IgD-negative memory B cell (primary cell): ENCODE data around the gene KASH5. TPM values are rescaled to one million over a fixed set of nuclear protein-coding genes. Genes with fewer than 3 reads are reported as not detected.
"Not testable (repeated sequence)": the region's sequence is repeated elsewhere in the genome, so short reads cannot be mapped to it uniquely, and the experiment has no call there.

ENCODE experiments used
- H3K27ac Mint-ChIP-seq, 3 donors: one replicate each; pipeline ENCODE4 v1.8.0; 2020 to 2022; ENCODE audit warnings: mild to moderate bottlenecking in 3 of 3, mixed read lengths in 3 of 3, moderate library complexity in 1 of 3
- H3K27me3 Mint-ChIP-seq: one replicate; pipeline ENCODE4 v1.8.0; 2021; ENCODE audit warnings: mixed read lengths
- H3K36me3 Mint-ChIP-seq: one replicate; pipeline ENCODE4 v1.8.0; 2020; ENCODE audit warnings: mild to moderate bottlenecking, mixed read lengths
- H3K4me1 Mint-ChIP-seq, 3 donors: one replicate each; pipeline ENCODE4 v1.8.0; 2020 to 2022; ENCODE audit warnings: mixed read lengths in 3 of 3, mild to moderate bottlenecking in 1 of 3
- H3K4me3 Mint-ChIP-seq, 4 donors: one replicate each; pipeline ENCODE4 v1.8.0; 2020 to 2022; ENCODE audit warnings: mild to moderate bottlenecking in 4 of 4, mixed read lengths in 4 of 4, moderate library complexity in 3 of 4
- H3K9me3 Mint-ChIP-seq, 3 donors: one replicate each; pipeline ENCODE4 v1.8.0; 2020 to 2021; ENCODE audit warnings: mixed read lengths in 3 of 3, mild to moderate bottlenecking in 1 of 3
- polyA plus RNA-seq: library from polyadenylated mRNA; unstranded; fragments of 300-500 nt; fragmentation: Illumina TruSeq; gene quantifications from one replicate; pipeline ENCODE4 v1.2.3, GENCODE V29; 2021

Gene KASH5
- polyA plus RNA-seq, 1 donor from 2014 or later = not detected

DNA sequence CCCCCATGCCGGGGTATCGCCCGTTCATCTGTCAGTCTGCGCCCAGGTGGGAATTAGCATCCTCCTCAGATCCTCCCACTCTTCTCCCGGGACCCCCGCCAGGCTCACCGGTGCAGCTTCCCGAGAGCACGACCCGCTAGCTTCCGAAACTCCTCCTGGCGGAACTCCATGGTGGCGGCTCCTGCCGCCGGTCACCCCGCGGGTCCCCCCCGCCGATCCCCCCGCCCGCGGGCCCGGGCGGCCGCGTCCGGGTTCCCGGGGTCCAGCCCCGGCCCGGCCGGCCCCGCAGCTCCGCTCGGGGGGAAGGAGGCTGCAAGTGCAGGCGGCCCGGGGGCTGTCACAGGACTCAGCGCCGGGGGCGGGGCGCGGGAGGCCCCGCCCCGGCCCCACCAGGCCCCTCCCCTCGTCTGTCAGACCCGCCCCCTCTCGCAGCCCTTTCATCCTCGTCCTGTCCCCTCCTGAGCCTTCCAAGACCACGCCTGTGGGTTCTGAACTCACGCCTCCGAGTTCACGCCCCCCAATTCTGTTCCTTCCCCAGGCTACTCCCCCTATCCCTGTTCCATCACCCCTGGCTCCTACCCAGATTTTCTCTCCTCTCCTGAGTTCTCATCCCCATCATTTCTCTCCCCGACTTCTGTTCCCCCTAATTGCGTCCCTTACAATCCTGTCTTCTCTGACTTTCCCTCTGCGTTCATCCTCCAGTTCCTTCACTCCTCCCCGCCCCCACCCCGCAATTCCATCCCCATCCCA, 53.3 kb downstream of the KASH5 start, which contains the start of gene SLC17A7:
TSS of gene SLC17A7 (minus strand) at position 318 of the 750 bp plus-strand sequence. CDS start at position 170, 148 bp downstream.
- H3K27me3 Mint-ChIP-seq = peaks cover 53% of the 10 kb centered on the region
- H3K9me3 Mint-ChIP-seq = no peaks in the 10 kb centered on the region
- H3K27ac Mint-ChIP-seq = peak within 1 kb of the TSS; percentile 59 to 86 (median 78)
- H3K36me3 Mint-ChIP-seq = peaks cover 2% of the 10 kb centered on the region
- peak within 1 kb of the TSS; percentile 80 to 96 (median 90) for H3K4me3 Mint-ChIP-seq
- peaks cover 11 to 25% (median 19%) of the 10 kb centered on the region in 3 donors for H3K4me1 Mint-ChIP-seq

DNA sequence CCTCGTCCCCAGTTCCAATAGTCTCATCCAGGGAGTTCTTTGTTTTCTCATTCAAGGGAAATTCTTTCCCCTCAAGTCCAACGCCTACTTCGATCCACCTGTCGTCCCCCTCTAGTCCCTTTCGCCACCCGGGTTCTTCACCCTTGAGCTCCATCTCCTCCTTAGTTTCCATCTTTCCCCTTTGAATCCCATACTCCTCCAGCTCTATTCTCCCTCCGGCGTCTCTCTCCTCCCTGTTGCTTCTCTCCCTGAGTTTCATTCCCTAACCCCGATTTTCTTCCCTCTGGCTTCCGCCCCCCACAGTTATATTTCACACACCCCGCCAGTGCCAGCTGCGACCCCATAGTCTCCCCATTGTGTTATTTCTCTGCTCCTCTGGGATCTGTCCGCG, 53.9 kb downstream of the KASH5 start:
- H3K4me3 Mint-ChIP-seq = peak overlapping the region; percentile 44 to 96 (median 88)
- H3K9me3 Mint-ChIP-seq = no peaks in the 10 kb centered on the region
- peaks cover 2% of the 10 kb centered on the region for H3K36me3 Mint-ChIP-seq
- peak overlapping the region in 2 of 3 donors; percentile 59 to 86 for H3K27ac Mint-ChIP-seq
- H3K27me3 Mint-ChIP-seq = peaks cover 47% of the 10 kb centered on the region
- peaks cover 11 to 25% (median 18%) of the 10 kb centered on the region in 3 donors for H3K4me1 Mint-ChIP-seq

DNA sequence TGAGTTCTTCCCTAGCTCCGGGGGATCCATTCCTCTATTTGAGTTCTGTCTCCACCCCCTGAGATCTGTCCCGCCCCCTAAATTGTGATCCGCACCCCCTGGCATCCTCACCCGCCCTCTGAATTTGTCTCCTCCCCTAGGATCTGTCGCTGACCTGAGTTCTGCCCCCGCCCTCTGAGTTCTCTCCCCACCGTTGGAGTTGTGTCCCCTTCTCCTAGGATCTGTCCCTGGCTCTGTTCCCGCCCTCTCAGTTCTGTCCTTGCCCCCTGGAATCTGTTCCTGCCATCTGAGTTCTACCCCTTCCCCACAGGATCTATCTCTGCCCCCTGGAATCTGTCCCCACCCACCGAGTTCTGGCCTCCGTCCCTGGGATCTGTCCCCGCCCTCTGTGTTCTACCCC, 54.3 kb downstream of the KASH5 start:
- H3K27ac Mint-ChIP-seq = peak overlapping the region in 2 of 3 donors; percentile 59 to 86
- peak overlapping the region; percentile 80 to 96 (median 90) for H3K4me3 Mint-ChIP-seq
- peaks cover 43% of the 10 kb centered on the region for H3K27me3 Mint-ChIP-seq
- no peaks in the 10 kb centered on the region for H3K9me3 Mint-ChIP-seq
- H3K36me3 Mint-ChIP-seq = peaks cover 2% of the 10 kb centered on the region
- peaks cover 11 to 25% (median 18%) of the 10 kb centered on the region in 3 donors for H3K4me1 Mint-ChIP-seq

DNA sequence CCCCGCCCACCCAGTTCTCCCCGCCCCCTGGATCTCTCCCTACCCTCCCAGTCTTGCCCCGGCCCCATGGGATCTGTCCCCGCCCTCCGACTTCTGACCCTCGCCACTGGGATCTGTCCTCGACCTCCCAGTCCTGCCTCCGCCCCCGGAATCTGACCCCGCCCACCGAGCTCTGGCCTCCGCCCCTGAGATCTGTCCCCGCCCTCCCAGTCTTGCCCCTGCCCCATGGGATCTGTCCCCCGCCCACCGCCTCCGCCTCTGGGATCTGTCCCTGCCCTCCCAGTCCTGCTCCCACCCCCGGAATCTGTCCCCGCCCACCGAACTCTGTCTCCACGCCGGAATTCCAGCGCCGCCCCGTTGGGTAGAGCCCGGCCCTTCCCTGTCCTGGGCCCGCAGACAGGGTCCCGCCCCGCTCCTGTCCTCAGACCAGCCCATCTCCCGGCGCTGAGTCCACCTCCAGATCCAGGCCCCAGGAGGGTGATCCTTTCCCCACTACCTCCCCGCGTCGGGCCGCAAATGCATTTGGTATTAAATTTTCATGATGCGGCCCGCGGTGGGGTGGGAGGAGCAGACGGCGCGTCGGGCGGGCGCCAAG, 54.8 kb downstream of the KASH5 start:
- Mint-ChIP-seq H3K4me3 (peak overlapping the region; percentile 80 to 96 (median 90)), H3K27ac (peak overlapping the region; percentile 86 to 97 (median 93)), H3K4me1 (peaks cover 11 to 25% (median 18%) of the 10 kb centered on the region in 3 donors), H3K9me3 (no peaks in the 10 kb centered on the region), H3K27me3 (peaks cover 40% of the 10 kb centered on the region), H3K36me3 (peaks cover 2% of the 10 kb centered on the region)

DNA sequence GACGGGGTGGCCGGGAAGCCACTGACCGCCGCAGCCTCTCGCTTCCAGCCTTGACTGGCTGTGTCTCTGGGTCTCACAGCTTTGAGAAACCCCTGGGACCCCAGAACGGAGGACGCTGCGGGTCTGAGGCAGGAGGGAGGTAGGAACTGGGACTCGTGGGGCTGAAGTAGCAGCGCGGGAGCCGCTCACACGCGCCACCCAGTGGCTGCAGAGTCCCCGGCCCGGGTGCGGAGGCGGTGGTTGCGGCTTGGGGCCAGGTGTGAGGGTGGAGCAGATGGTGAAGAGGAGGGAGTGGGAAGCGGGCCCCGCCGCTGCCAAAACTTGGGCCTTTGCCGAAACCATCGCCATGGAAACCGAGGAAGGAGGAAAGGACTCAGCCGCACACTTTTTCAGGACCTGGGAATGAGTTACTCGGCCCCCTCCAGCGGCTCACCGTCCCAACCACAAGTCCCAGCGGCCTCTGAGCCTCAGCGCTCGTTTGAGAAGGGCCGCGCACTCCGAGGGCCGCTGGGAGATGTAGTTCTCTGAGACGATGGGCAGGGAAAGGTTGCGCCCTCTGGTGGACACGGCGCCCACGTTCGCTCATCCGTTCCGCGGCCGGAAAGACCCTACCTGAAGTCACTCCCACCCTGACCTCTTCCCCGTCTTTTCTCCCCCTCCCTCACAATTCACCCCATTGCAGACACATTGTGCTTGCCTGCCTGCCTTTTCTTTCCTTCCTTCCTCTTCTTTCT, 55.5 kb downstream of the KASH5 start:
- Mint-ChIP-seq H3K4me3 (peak overlapping the region; percentile 80 to 96 (median 90)), H3K4me1 (peaks cover 8 to 23% (median 20%) of the 10 kb centered on the region in 3 donors), H3K9me3 (no peaks in the 10 kb centered on the region), H3K36me3 (peaks cover 2% of the 10 kb centered on the region), H3K27ac (peak overlapping the region; percentile 86 to 97 (median 93)), H3K27me3 (peaks cover 34% of the 10 kb centered on the region)

DNA sequence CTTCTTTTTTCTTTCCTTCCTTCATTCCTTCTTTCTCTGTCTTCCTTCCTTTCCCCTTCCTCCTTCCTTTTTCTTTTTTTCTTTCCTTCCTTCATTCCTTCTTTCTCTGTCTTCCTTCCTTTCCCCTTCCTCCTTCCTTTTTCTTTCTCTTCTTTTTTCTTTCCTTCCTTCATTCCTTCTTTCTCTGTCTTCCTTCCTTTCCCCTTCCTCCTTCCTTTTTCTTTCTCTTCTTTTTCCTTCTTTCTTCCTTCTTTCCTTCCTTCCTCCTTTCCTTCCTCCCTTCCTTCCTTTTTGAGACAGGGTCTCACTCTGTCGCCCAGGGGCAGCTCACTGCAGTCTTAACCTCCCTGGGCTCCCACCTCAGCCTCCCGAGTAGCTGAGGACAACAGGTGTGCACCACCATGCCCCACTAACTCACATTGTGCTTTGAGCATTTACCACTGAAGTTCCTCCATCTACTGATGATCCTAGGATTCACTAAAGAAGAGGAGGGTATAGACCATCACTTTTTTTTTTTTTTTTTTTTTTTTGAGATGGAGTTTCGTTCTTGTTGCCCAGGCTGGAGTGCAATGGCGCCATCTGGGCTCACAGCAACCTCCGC, 56.2 kb downstream of the KASH5 start:
- peak overlapping the region in 2 of 3 donors; percentile 86 to 97 for H3K27ac Mint-ChIP-seq
- peaks cover 27% of the 10 kb centered on the region for H3K27me3 Mint-ChIP-seq
- peak overlapping the region in 3 of 4 donors; percentile 80 to 96 (median 95) for H3K4me3 Mint-ChIP-seq
- H3K36me3 Mint-ChIP-seq, H3K9me3 Mint-ChIP-seq: not testable (repeated sequence)
- H3K4me1 Mint-ChIP-seq = peaks cover 5 to 26% (median 22%) of the 10 kb centered on the region in 3 donors

DNA sequence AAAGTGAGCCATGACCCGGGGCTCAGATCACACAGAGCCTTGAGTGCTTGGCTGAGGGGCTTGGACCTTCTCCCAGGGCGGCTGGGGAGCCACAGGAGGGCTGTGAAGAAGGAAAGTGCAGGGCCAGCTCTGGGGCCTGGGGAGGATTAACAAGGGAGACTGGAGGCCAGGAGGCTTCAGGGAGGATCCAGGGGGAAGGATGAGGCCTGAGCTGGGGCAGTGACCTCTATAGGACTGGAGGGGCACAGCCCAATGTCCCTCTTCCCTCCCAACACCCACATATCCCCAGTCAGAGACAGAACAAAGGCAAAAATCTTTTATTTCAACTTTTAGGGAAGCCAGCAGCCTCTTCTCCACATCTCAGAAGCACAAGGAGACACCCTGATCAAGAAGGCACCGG, 57.9 kb downstream of the KASH5 start:
- H3K4me1 Mint-ChIP-seq = peaks cover 3 to 28% (median 24%) of the 10 kb centered on the region in 3 donors
- peaks cover 2% of the 10 kb centered on the region for H3K36me3 Mint-ChIP-seq
- H3K4me3 Mint-ChIP-seq = peak overlapping the region in 2 of 4 donors; percentile 9 to 65
- H3K27me3 Mint-ChIP-seq = peaks cover 10% of the 10 kb centered on the region
- H3K27ac Mint-ChIP-seq = peak overlapping the region in 2 of 3 donors; percentile 86 to 92
- H3K9me3 Mint-ChIP-seq = no peaks in the 10 kb centered on the region

DNA sequence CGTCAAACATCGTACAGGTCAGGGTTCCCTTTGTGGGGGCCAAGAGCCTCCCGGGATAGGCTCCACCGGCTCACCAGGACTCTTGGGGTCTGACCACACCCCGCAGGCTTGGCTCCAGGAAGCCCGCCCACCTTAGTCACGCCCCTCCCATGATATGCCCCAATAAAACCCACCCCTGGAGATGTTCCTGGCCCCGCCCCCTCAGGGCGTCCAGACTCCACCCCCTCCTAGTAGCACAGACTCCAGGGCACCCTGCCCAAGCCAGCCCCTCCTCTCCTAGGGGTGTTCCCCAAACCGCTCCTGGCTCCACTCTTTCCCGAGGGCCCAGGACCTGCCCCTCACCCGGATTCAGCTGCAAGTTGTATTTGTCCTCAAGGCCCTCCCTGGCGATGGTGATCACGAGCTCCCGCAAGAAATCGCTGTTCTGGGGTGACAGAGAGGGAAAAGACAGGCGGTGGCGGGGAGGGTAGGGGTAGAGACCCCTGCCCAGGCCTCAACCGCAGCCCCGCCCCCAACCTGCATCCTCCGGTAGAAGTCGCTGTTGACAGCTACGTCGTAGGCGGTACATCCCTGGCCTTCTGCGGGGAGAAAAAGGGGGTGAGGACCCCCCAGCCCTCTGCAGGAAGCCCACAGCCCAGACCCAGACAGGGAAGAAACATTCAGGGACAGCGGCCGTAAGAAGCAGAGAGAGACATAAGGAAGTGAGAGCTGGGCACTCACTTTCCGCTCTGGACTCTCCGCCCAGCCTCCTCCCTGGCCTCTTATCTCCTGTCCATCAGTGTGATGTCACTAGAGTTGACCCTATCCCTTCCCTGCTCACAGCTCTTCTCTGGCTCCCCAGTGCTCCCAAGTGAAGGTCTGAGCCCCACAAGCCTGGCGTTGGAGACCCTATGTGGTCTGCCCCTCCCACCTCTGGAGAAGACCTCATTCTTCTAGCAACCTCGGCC, 59.7 kb downstream of the KASH5 start:
- Mint-ChIP-seq H3K4me1 (peaks cover 10 to 31% (median 20%) of the 10 kb centered on the region in 3 donors), H3K36me3 (peaks cover 2% of the 10 kb centered on the region), H3K27ac (peak overlapping the region in 2 of 3 donors; percentile 23), H3K9me3 (no peaks in the 10 kb centered on the region), H3K4me3 (peak overlapping the region in 2 of 4 donors; percentile 39 to 54), H3K27me3 (no peaks in the 10 kb centered on the region)

DNA sequence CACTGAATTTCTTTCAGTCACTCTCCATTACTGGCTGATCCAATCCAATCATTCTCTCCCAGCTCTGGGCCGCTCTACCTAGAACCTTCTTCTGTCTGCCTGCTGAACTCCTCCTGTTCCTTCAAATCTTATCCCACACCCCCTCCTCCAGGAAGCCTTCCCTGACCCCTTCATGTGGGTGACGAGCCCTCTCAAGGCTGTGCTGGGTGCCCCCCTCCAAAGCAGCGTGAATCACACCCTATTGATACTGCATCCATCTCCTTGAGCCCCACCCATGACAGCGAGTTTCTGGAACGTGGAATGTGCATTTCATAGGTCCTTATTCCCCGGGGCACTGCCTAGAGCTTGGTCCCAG, 60.4 kb downstream of the KASH5 start:
- Mint-ChIP-seq H3K4me3 (peak overlapping the region in 1 of 4 donors; percentile 54), H3K4me1 (peaks cover 16 to 33% (median 24%) of the 10 kb centered on the region in 3 donors), H3K36me3 (peaks cover 3% of the 10 kb centered on the region), H3K27ac (peak overlapping the region in 2 of 3 donors; percentile 23), H3K9me3 (no peaks in the 10 kb centered on the region), H3K27me3 (no peaks in the 10 kb centered on the region)

DNA sequence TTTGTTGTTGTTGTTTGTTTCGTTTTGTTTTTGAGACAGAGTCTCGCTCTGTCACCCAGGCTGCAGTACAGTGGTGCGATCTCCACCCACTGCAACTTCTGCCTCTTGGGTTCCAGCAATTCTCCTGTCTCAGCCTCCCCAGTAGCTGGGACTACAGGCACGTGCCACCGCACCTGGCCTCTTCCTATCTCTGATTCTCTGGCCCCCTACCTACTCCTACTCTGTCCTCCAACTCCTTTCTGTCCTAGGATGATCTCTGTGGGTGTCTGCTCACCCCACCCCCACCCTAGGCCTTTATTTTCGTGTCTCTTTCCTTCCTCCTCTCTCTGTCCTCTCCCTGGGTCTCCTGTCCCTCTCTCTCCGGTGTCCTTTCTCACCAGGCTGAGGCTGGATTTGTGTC, 62.4 kb downstream of the KASH5 start:
- H3K4me1 Mint-ChIP-seq = peaks cover 19 to 31% (median 19%) of the 10 kb centered on the region in 3 donors
- H3K27ac Mint-ChIP-seq = peak overlapping the region in 1 of 3 donors; percentile 39
- H3K4me3 Mint-ChIP-seq = peak overlapping the region; percentile 88 to 100 (median 94)
- no peaks in the 10 kb centered on the region for H3K9me3 Mint-ChIP-seq
- peaks cover 3% of the 10 kb centered on the region for H3K36me3 Mint-ChIP-seq
- H3K27me3 Mint-ChIP-seq = no peaks in the 10 kb centered on the region

DNA sequence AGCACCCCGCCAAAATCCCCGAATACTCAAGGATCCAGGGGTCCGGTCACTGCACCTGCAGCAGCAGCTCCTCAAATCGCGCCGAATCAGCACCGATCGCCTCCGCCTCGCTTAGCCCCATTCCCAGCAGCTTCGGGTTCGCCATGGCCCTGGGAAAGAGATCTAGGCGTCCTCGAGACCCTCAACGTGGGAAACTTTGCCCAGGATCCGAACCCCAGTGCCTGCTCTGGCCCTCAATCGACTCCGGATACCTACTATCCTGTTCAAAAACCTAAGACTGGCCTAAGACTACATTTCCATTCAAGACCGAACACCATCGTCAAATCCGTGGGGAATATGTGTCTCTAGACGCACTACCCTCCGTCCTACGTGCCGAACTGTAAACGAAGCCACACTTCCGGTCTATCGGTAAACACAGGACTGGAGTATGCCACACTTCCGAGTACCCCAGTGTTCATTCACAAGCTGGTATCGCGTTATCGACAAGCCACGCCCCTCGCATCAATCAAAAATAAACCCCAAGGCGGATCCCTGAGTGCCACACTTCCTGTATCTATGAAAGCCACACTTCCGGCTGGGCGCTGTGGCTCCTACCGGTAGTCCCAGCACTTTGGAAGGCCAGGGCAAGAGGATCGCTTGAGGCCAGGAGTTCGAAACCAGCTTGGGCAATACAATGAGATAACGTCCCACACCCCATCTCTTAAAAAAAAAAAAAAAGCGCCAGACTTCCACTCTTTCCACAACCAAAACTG, 63.6 kb downstream of the KASH5 start, which contains the start of gene PIH1D1:
TSS of gene PIH1D1 (minus strand) at position 385 of the 752 bp plus-strand sequence. CDS start at position 145, 240 bp downstream.
- peak within 1 kb of the TSS; percentile 79 to 100 (median 99) for H3K27ac Mint-ChIP-seq
- H3K9me3 Mint-ChIP-seq = no peaks in the 10 kb centered on the region
- peaks cover 19 to 32% (median 21%) of the 10 kb centered on the region in 3 donors for H3K4me1 Mint-ChIP-seq
- H3K27me3 Mint-ChIP-seq = no peaks in the 10 kb centered on the region
- peak within 1 kb of the TSS; percentile 91 to 100 (median 98) for H3K4me3 Mint-ChIP-seq
- peaks cover 3% of the 10 kb centered on the region for H3K36me3 Mint-ChIP-seq

DNA sequence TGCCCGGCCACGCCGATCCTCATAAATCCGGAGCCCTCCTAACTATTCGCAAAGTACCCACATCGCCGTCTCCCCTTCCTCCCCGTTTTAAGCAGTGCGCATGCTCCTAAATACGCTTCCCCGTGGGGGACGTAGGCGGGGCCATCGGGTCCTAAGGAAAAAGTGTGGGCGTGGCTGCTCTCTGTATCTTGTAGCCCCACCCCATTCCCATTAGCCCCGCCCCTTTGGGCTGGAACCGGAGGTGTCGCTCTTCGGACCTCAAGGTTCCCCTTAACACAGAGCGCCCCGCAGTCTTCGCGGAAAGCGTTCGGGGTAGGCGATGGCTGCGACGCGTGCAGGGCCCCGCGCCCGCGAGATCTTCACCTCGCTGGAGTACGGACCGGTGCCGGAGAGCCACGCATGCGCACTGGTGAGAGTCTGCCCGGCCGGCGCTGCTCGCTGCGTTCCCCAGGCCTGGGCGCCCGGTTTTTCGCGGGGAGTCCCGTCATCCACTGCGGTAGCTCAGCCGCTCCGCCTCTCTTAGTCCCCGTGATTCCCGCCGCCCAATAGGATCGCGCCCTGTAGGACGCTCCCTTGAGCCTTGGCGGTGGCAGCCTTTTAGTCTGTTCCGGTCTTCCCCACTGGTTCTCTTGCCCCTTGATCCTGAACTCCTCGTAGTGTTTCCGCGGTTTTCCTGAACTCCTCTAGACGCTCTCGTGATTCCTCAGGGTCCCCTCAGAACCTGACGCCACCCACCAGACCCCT, 65.1 kb downstream of the KASH5 start, which contains the start of gene ALDH16A1:
TSS of gene ALDH16A1 (plus strand) at position 213 of the 744 bp plus-strand sequence. CDS start at position 320, 107 bp downstream.
- H3K4me1 Mint-ChIP-seq = peaks cover 19 to 34% (median 23%) of the 10 kb centered on the region in 3 donors
- no peaks in the 10 kb centered on the region for H3K9me3 Mint-ChIP-seq
- H3K4me3 Mint-ChIP-seq = peak within 1 kb of the TSS; percentile 91 to 100 (median 98)
- H3K27ac Mint-ChIP-seq = peak within 1 kb of the TSS; percentile 79 to 100 (median 99)
- H3K27me3 Mint-ChIP-seq = no peaks in the 10 kb centered on the region
- H3K36me3 Mint-ChIP-seq = peaks cover 3% of the 10 kb centered on the region
